ENCODE data around the gene JAZF1. TPM values are rescaled to one million over a fixed set of nuclear protein-coding genes. Genes with fewer than 3 reads are reported as not detected.

The JAZF1 gene
- total and polyA plus RNA-seq, 10 of the 15 experiments (the other 5 are each of a cell fraction or from before 2014, with no cell fraction given): 0.04 to 0.82 (median 0.15) TPM; not detected in 3

- intact Hi-C loops (cut with micrococcal nuclease; ENCODE audit: unreplicated experiment) (no loop called here), in situ Hi-C loops (cut with MboI) (no loop called here)
- Histone ChIP-seq H3K4me3 (no peak overlapping the region), H3K4me2 (ENCODE audit: control insufficient read depth, insufficient read depth) (no peak overlapping the region), H3K79me2 (ENCODE audit: control insufficient read depth, insufficient read depth, low read length) (no peaks in the 10 kb centered on the region), H3K9ac (ENCODE audit: control insufficient read depth, insufficient read depth, low read length) (no peak overlapping the region), H3K36me3 (ENCODE audit: control insufficient read depth in 2 of 2, insufficient read depth in 2 of 2, low read length in 1 of 2) (no peaks in the 10 kb centered on the region), H4K20me1 (ENCODE audit: control insufficient read depth, insufficient read depth) (no peaks in the 10 kb centered on the region), H3K27me3 (replicated peaks in 1 of 2; ENCODE audit: control insufficient read depth in 2 of 2, insufficient read depth in 2 of 2, low read length in 1 of 2) (peaks cover 0 to 2% of the 10 kb centered on the region in 2 experiments; a peak in 1 of 4 replicates), H2AFZ (ENCODE audit: control insufficient read depth, low read depth, low read length) (no peak overlapping the region), H3K27ac (ENCODE audit: control insufficient read depth, insufficient read depth) (no peak overlapping the region), H3K9me3 (replicated peaks; ENCODE audit: control insufficient read depth, insufficient read depth, low read length) (no peaks in the 10 kb centered on the region; the same call in 2 of the 3 replicates), H3K4me1 (ENCODE audit: control insufficient read depth, insufficient read depth, low read length) (peaks cover 22% of the 10 kb centered on the region)
- SMC1A ChIA-PET (ENCODE audit: uncharacterized antibody, unreplicated experiment): no interaction called here
- RAD21 ChIA-PET (ENCODE audit: unreplicated experiment): no interaction called here
- TF ChIP-seq SUZ12 (IDR thresholded peaks at IDR 0.05; ENCODE audit: unreplicated experiment) (no peak), MAX (IDR thresholded peaks at IDR 0.05; ENCODE audit: low read depth, low read length) (no peak), NRF1 (conservative IDR thresholded peaks at IDR 0.05; ENCODE audit: low read depth, low read length) (no peak), TARDBP (IDR thresholded peaks at IDR 0.05; ENCODE audit: borderline replicate concordance) (no peak), IRF5 (IDR thresholded peaks at IDR 0.05; ENCODE audit: borderline replicate concordance) (no peak), EED (IDR thresholded peaks at IDR 0.05; ENCODE audit: low read depth) (no peak), TCF12 (IDR thresholded peaks at IDR 0.05; ENCODE audit: low read depth, low read length) (no peak), NKRF (conservative IDR thresholded peaks at IDR 0.05) (no peak), YY1 (IDR thresholded peaks at IDR 0.05; ENCODE audit: low read depth, low read length) (no peak), KDM1A (IDR thresholded peaks at IDR 0.05; ENCODE audit: borderline replicate concordance) (no peak), CREB1 (IDR thresholded peaks at IDR 0.05; ENCODE audit: low read depth) (no peak), TBL1XR1 (IDR thresholded peaks at IDR 0.05; ENCODE audit: low read depth, low read length) (no peak)
- TF ChIP-seq, protein P1, sequence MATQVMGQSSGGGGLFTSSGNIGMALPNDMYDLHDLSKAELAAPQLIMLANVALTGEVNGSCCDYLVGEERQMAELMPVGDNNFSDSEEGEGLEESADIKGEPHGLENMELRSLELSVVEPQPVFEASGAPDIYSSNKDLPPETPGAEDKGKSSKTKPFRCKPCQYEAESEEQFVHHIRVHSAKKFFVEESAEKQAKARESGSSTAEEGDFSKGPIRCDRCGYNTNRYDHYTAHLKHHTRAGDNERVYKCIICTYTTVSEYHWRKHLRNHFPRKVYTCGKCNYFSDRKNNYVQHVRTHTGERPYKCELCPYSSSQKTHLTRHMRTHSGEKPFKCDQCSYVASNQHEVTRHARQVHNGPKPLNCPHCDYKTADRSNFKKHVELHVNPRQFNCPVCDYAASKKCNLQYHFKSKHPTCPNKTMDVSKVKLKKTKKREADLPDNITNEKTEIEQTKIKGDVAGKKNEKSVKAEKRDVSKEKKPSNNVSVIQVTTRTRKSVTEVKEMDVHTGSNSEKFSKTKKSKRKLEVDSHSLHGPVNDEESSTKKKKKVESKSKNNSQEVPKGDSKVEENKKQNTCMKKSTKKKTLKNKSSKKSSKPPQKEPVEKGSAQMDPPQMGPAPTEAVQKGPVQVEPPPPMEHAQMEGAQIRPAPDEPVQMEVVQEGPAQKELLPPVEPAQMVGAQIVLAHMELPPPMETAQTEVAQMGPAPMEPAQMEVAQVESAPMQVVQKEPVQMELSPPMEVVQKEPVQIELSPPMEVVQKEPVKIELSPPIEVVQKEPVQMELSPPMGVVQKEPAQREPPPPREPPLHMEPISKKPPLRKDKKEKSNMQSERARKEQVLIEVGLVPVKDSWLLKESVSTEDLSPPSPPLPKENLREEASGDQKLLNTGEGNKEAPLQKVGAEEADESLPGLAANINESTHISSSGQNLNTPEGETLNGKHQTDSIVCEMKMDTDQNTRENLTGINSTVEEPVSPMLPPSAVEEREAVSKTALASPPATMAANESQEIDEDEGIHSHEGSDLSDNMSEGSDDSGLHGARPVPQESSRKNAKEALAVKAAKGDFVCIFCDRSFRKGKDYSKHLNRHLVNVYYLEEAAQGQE (IDR thresholded peaks at IDR 0.05; ENCODE audit: low read depth, low read length): no peak
- no peak for FAIRE-seq
- POLR2A ChIA-PET: no interaction called here
- DNase-seq (ENCODE audit: low read depth, low spot score): no peak
- 61% methylated on average over 3 of the region's 3 CpGs for WGBS (ENCODE audit: insufficient coverage, insufficient replicate concordance, low lambda C conversion rate, missing lambda C conversion rate)
- no TSS peak for BruUV-seq (replicated peaks)
- CTCF ChIA-PET: no interaction called here
- ATAC-seq: no peak
Observed at GRCh38 chr7:28155964-28156363, 24.6 kb downstream of the JAZF1 start.
